ENCODE data around the gene TPSB2.

- TF ChIP-seq CTCF (IDR thresholded peaks at IDR 0.05 in 2 of 3, conservative IDR thresholded peaks at IDR 0.05 in 1 of 3; ENCODE audit: borderline replicate concordance in 1 of 3, insufficient read depth in 1 of 3, low read depth in 2 of 3, low read length in 2 of 3), result no peak
- no peak for TF ChIP-seq ELF1 (IDR thresholded peaks at IDR 0.05; ENCODE audit: borderline replicate concordance, low read depth)
- TF ChIP-seq JUND (IDR thresholded peaks at IDR 0.05), result no peak
- TF ChIP-seq POLR2A (IDR thresholded peaks at IDR 0.05; ENCODE audit: borderline replicate concordance, extremely low read depth, insufficient read depth, insufficient read length), result no peak
- TF ChIP-seq EZH2 (IDR thresholded peaks at IDR 0.05), result no peak
- no peak for TF ChIP-seq POLR2AphosphoS5 (IDR thresholded peaks at IDR 0.05; ENCODE audit: low read depth, low read length)
- TF ChIP-seq SIN3A (IDR thresholded peaks at IDR 0.05; ENCODE audit: low read depth), result no peak
- TF ChIP-seq REST (IDR thresholded peaks at IDR 0.05; ENCODE audit: low read depth), result no peak
- TF ChIP-seq SRF (IDR thresholded peaks at IDR 0.05; ENCODE audit: low read depth), result no peak
- TF ChIP-seq ATF3 (IDR thresholded peaks at IDR 0.05), result no peak
- no peak for TF ChIP-seq MAX (IDR thresholded peaks at IDR 0.05)
- TF ChIP-seq EZH2phosphoT487 (IDR thresholded peaks at IDR 0.05; ENCODE audit: borderline replicate concordance), result no peak
- no peak for TF ChIP-seq SP1 (IDR thresholded peaks at IDR 0.05; ENCODE audit: low read depth)
These were observed 15.3 kb downstream of the TPSB2 start for GRCh38 chr16:1214719-1215118.
